B cell (primary cell): Measurements from ENCODE around the gene HOXA5. TPM values are rescaled to one million over a fixed set of nuclear protein-coding genes. Genes with fewer than 3 reads are reported as not detected.

Experiments
- ATAC-seq: fragments of 200-7000 bp; cut with Tn5 transposase; one replicate; pipeline ENCODE4 v1.10.0; 2021; ENCODE audit warnings: low read depth, mild to moderate bottlenecking, moderate number of reproducible peaks, moderate library complexity
- CTCF ChIA-PET: fragments of 350-600 bp; sonication (Branson Sonifier 250); formaldehyde crosslinking; loops from one replicate; lab custom pipeline; 2021; ENCODE audit warnings: antibody characterized with exemption, inconsistent platforms; lab: Charles Lee
- POLR2A ChIA-PET: fragments of 350-600 bp; sonication (Branson Sonifier 250); formaldehyde crosslinking; loops from one replicate; lab custom pipeline; 2021; ENCODE audit warnings: antibody characterized with exemption; lab: Charles Lee
- DNase-seq: peaks from one replicate; pipeline ENCODE4 v3.0.0; 2013
- H2AFZ ChIP-seq: 2 replicates; pipeline ENCODE4 v1.6.1; 2012; ENCODE audit warnings: mild to moderate bottlenecking, low read depth, low read length; ENCODE audit not compliant: insufficient read depth, poor library complexity, severe bottlenecking
- H3K27ac ChIP-seq, 2 donors: 1 replicate in 1 of 2; 2 replicates in 1 of 2; pipeline ENCODE4 v1.5.1; 2012 to 2013; ENCODE audit warnings: low read length in 2 of 2, mild to moderate bottlenecking in 2 of 2, moderate library complexity in 1 of 2
- H3K27me3 ChIP-seq, 4 experiments: fragments of 200-600 bp in 1 of 4; sonication (generic) in 1 of 4; replicated peaks in 1 of 4; 1 replicate in 2 of 4; 2 replicates in 2 of 4; pipeline versions ENCODE4 v1.6.1 to v1.7.0; 2013 to 2016; ENCODE audit warnings: low read length in 3 of 4, mild to moderate bottlenecking in 2 of 4, mixed read lengths in 1 of 4, moderate library complexity in 1 of 4; ENCODE audit not compliant: insufficient read depth in 4 of 4, control insufficient read depth in 3 of 4; ENCODE audit errors: control extremely low read depth in 1 of 4
- H3K36me3 ChIP-seq, 2 experiments: replicated peaks in 1 of 2; 1 replicate in 1 of 2; 2 replicates in 1 of 2; pipeline versions ENCODE4 v1.6.1 to v1.7.1; 2013; ENCODE audit warnings: low read length in 1 of 2; ENCODE audit not compliant: insufficient read depth in 2 of 2, control insufficient read depth in 1 of 2; ENCODE audit errors: control extremely low read depth in 1 of 2, extremely low read depth in 1 of 2
- H3K4me1 ChIP-seq, 2 donors: fragments of 200-600 bp in 1 of 2; sonication (generic) in 1 of 2; 1 replicate in 1 of 2; 2 replicates in 1 of 2; pipeline versions ENCODE4 v1.5.1 to v1.6.1; 2013 to 2017; ENCODE audit warnings: low read length in 2 of 2; ENCODE audit not compliant: control insufficient read depth in 2 of 2, insufficient read depth in 2 of 2
- H3K4me2 ChIP-seq: replicated peaks from 2 replicates; pipeline ENCODE3; 2012; ENCODE audit warnings: mild to moderate bottlenecking, low read depth, low read length; ENCODE audit not compliant: poor library complexity, severe bottlenecking
- H3K4me3 ChIP-seq, 5 experiments: fragments of 200-600 bp in 1 of 5; sonication (generic) in 1 of 5; 1 replicate in 3 of 5; 2 replicates in 2 of 5; pipeline versions ENCODE4 v1.5.1 to v1.7.0; 2011 to 2016; ENCODE audit warnings: low read length in 4 of 5, mild to moderate bottlenecking in 4 of 5, low read depth in 2 of 5, control low read depth in 1 of 5, moderate library complexity in 1 of 5; ENCODE audit not compliant: insufficient read depth in 1 of 5; ENCODE audit errors: control extremely low read depth in 1 of 5, extremely low read depth in 1 of 5
- H3K79me2 ChIP-seq: fragments of 200-600 bp; sonication (generic); one replicate; pipeline ENCODE4 v1.6.0; 2016; ENCODE audit warnings: low read length; ENCODE audit not compliant: control insufficient read depth, insufficient read depth
- H3K9ac ChIP-seq: fragments of 200-600 bp; sonication (generic); 2 replicates; pipeline ENCODE4 v1.6.1; 2017; ENCODE audit warnings: mild to moderate bottlenecking, low read length, moderate library complexity
- H3K9me3 ChIP-seq, 3 donors: one replicate each; pipeline versions ENCODE4 v1.6.1 to v1.7.1; 2013; ENCODE audit warnings: low read length in 2 of 3; ENCODE audit not compliant: control insufficient read depth in 2 of 3, insufficient read depth in 1 of 3; ENCODE audit errors: control extremely low read depth in 1 of 3
- H4K20me1 ChIP-seq: 2 replicates; pipeline ENCODE4 v1.6.0; 2012; ENCODE audit warnings: mild to moderate bottlenecking, low read length; ENCODE audit not compliant: insufficient read depth, control insufficient read depth, poor library complexity, severe bottlenecking
- H3K27ac Mint-ChIP-seq: one replicate; pipeline ENCODE4 v1.8.0; 2021; ENCODE audit warnings: mixed read lengths
- H3K27me3 Mint-ChIP-seq: one replicate; pipeline ENCODE4 v1.8.0; 2021; ENCODE audit warnings: mixed read lengths
- H3K4me1 Mint-ChIP-seq: one replicate; pipeline ENCODE4 v1.8.0; 2021; ENCODE audit warnings: mixed read lengths
- H3K4me3 Mint-ChIP-seq: one replicate; pipeline ENCODE4 v1.8.0; 2021; ENCODE audit warnings: mixed read lengths
- H3K9me3 Mint-ChIP-seq: one replicate; pipeline ENCODE4 v1.8.0; 2022; ENCODE audit warnings: mixed read lengths; ENCODE audit not compliant: insufficient read depth
- EZH2 ChIP-seq: IDR thresholded peaks from 2 replicates; pipeline ENCODE4 v1.6.1; 2012; ENCODE audit warnings: borderline replicate concordance, low read depth, mild to moderate bottlenecking, moderate library complexity, low read length; ENCODE audit not compliant: insufficient read depth, poor library complexity, severe bottlenecking
- WGBS: methylation state at CpG from one replicate; pipeline ENCODE4 v1.1.5; 2013; ENCODE audit warnings: missing lambda C conversion rate; ENCODE audit not compliant: insufficient coverage; 5-methylcytosine and 5-hydroxymethylcytosine counted together
- intact Hi-C: fragments of 100-400 bp; cut with micrococcal nuclease; formaldehyde crosslinking; loops from one replicate; pipeline ENCODE4 v1.10.0; 2022
- polyA plus RNA-seq: library from polyadenylated mRNA; depleted of rRNA; stranded (reverse); fragments of >200 nt; gene quantifications from 2 replicates; pipeline ENCODE4 v1.2.3, GENCODE V29; 2012
- total RNA-seq, 2 donors: library from RNA; stranded (reverse); fragments of 120-200 nt in 1 of 2; gene quantifications; 1 replicate in 1 of 2; 2 replicates in 1 of 2; pipeline versions ENCODE4 v1.2.3 to v1.2.4, GENCODE V29; 2013 to 2022
- TF ChIP-seq, protein P1 (sequence below): fragments of 200-600 bp; IDR thresholded peaks from one replicate; pipeline ENCODE4 v1.8.0; 2022; ENCODE audit warnings: antibody characterized with exemption, mild to moderate bottlenecking

HOXA5 gene
- total and polyA plus RNA-seq, 2 donors (not counting 1 experiment from before 2014, with no cell fraction given): not detected

DNA sequence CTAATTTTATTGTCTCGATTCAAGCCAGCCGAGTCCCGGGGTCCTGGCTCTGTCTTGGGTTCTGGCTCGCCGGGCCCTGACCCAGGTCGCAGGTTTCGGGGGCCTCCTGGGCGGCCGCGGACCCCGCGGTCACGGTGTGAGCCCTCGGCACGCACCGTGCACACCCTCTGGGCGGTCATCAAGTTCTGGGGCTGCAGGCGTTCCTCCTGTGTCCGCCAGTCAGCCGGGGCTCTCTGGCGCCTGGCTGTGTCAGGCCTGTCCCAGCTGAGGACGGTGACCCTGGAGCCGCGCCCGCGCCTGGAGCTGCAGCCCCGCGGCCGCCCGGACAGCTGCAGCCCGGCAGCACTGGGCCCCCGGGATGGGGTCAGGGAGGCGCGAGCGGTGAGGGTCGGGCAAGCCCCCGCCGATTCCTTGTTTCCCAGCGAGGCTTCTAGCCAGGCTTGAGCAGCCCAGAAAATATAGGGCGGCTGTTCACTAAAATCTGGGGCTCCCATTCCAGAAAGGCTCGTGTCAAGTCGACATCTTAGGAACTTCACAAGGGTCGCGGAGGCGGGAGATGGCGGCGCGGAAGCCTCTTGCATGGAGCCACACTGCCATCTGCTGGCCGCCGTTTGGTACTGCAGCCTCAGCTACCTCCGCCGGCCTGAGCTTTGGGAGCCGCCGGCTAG lies 17.2 kb upstream of the HOXA5 start:
- Histone ChIP-seq H2AFZ (peak overlapping the region; percentile 92), H3K36me3 (no peaks in the 10 kb centered on the region), H3K27ac (no peak overlapping the region), H4K20me1 (peaks cover under 1% of the 10 kb centered on the region), H3K9me3 (peaks cover 0 to 76% (median 12%) of the 10 kb centered on the region in 3 donors), H3K9ac (peak overlapping the region; percentile 74), H3K79me2 (no peaks in the 10 kb centered on the region), H3K4me1 (peaks cover 49 to 57% of the 10 kb centered on the region in 2 donors), H3K27me3 (peaks cover 1 to 88% (median 75%) of the 10 kb centered on the region in 4 experiments), H3K4me2 (peak overlapping the region; percentile 99), H3K4me3 (peak overlapping the region; percentile 24 to 76 (median 62))
- peak overlapping the region; percentile 67 for H3K27ac Mint-ChIP-seq
- H3K9me3 Mint-ChIP-seq: no peaks in the 10 kb centered on the region
- TF ChIP-seq EZH2: no peak
- TF ChIP-seq, protein P1, sequence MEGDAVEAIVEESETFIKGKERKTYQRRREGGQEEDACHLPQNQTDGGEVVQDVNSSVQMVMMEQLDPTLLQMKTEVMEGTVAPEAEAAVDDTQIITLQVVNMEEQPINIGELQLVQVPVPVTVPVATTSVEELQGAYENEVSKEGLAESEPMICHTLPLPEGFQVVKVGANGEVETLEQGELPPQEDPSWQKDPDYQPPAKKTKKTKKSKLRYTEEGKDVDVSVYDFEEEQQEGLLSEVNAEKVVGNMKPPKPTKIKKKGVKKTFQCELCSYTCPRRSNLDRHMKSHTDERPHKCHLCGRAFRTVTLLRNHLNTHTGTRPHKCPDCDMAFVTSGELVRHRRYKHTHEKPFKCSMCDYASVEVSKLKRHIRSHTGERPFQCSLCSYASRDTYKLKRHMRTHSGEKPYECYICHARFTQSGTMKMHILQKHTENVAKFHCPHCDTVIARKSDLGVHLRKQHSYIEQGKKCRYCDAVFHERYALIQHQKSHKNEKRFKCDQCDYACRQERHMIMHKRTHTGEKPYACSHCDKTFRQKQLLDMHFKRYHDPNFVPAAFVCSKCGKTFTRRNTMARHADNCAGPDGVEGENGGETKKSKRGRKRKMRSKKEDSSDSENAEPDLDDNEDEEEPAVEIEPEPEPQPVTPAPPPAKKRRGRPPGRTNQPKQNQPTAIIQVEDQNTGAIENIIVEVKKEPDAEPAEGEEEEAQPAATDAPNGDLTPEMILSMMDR: peak; percentile 100
- POLR2A ChIA-PET: interaction anchor here (0.7 kb wide), 1 partner anchor 1004 kb away, joined by 3 read pairs; no protein-coding TSS in a partner anchor
- CTCF ChIA-PET: interaction anchor here (0.6 to 4.0 kb wide), 53 partner anchors 10 to 1664 kb away, joined by 3 to 122 read pairs (median 5); partner anchors contain the start of genes EVX1, HOXA11, HOXA13 and HOXA3
- ATAC-seq (peak; percentile 84), DNase-seq (peak; percentile 91)
- WGBS: under 1% methylated on average over 54 of the region's 54 CpGs
- intact Hi-C loops: loop anchor here (1.0 to 10.0 kb wide), 9 partner anchors 40 to 1083 kb away; partner anchors contain the start of gene HOXA13
- H3K4me3 Mint-ChIP-seq: peak overlapping the region; percentile 86
- peaks cover 70% of the 10 kb centered on the region for H3K27me3 Mint-ChIP-seq
- peaks cover 38% of the 10 kb centered on the region for H3K4me1 Mint-ChIP-seq

- no peaks in the 10 kb centered on the region for H3K36me3 ChIP-seq
- intact Hi-C loops: loop anchor here (2.0 to 10.0 kb wide), 4 partner anchors 41 to 1083 kb away; partner anchors contain the start of gene HOXA13
- CTCF ChIA-PET: interaction anchor here (0.9 to 4.0 kb wide), 27 partner anchors 10 to 1304 kb away, joined by 3 to 122 read pairs (median 7); partner anchors contain the start of genes HOXA10, HOXA11, HOXA3 and HOXA4
- no peaks in the 10 kb centered on the region for H3K79me2 ChIP-seq
- H3K9me3 ChIP-seq: peaks cover 0 to 76% (median 12%) of the 10 kb centered on the region in 3 donors
- Mint-ChIP-seq H3K27me3 (peaks cover 72% of the 10 kb centered on the region), H3K4me3 (peak overlapping the region; percentile 86), H3K27ac (no peak overlapping the region), H3K4me1 (peaks cover 37% of the 10 kb centered on the region), H3K9me3 (no peaks in the 10 kb centered on the region)
- no peaks in the 10 kb centered on the region for H4K20me1 ChIP-seq
- H3K27me3 ChIP-seq: peaks cover 1 to 88% (median 77%) of the 10 kb centered on the region in 4 experiments
- POLR2A ChIA-PET: no interaction called here
- peak overlapping the region; percentile 99 for H3K4me2 ChIP-seq
- DNase-seq (peak; percentile 68), ATAC-seq (no peak)
- TF ChIP-seq, protein P1: no peak
- peak; percentile 13 for TF ChIP-seq EZH2
- no peak overlapping the region for H3K27ac ChIP-seq
- peak overlapping the region; percentile 74 for H3K9ac ChIP-seq
- H2AFZ ChIP-seq: peak overlapping the region; percentile 92
- H3K4me3 ChIP-seq: peak overlapping the region in 4 of 5 experiments; percentile 44 to 76 (median 65)
- WGBS: 4% methylated on average over 14 of the region's 23 CpGs
- peaks cover 49 to 60% of the 10 kb centered on the region in 2 donors for H3K4me1 ChIP-seq
Measured at GRCh38 chr7:27160145-27160545, 16.7 kb upstream of the HOXA5 start.
